BLaER1 treated with 17β-estradiol and CSF1 and Interleukin-3, amounts not matched to agents 10 nM and 100 nM (cell line): ENCODE data around the gene ZHX3.

Experiments used
- H3K27ac ChIP-seq, 11 experiments: shearing (Covaris generic); formaldehyde crosslinking; 2 replicates each; pipeline ENCODE4 v1.8.1; 2022
- H3K27me3 ChIP-seq, 11 experiments: shearing (Covaris generic); formaldehyde crosslinking; 2 replicates each; pipeline ENCODE4 v1.8.1; 2022
- H3K36me3 ChIP-seq, 11 experiments: shearing (Covaris generic); formaldehyde crosslinking; 2 replicates each; pipeline ENCODE4 v1.8.1; 2022
- H3K4me1 ChIP-seq, 10 experiments: shearing (Covaris generic); formaldehyde crosslinking; 2 replicates each; pipeline ENCODE4 v1.8.1; 2022
- H3K4me2 ChIP-seq, 11 experiments: shearing (Covaris generic); formaldehyde crosslinking; 2 replicates each; pipeline ENCODE4 v1.8.1; 2022
- H3K4me3 ChIP-seq, 10 experiments: shearing (Covaris generic); formaldehyde crosslinking; 2 replicates each; pipeline ENCODE4 v1.8.1; 2022
- H3K9ac ChIP-seq, 11 experiments: shearing (Covaris generic); formaldehyde crosslinking; 2 replicates each; pipeline ENCODE4 v1.8.1; 2022
- H3K9me3 ChIP-seq, 11 experiments: shearing (Covaris generic); formaldehyde crosslinking; replicated peaks in 1 of 11; 2 replicates each; pipeline ENCODE4 v1.8.1; 2022
- H4K20me1 ChIP-seq, 11 experiments: shearing (Covaris generic); formaldehyde crosslinking; 2 replicates each; pipeline ENCODE4 v1.8.1; 2022
- Cebpa-rat ChIP-seq, 11 experiments: shearing (Covaris generic); IDR thresholded peaks; 2 replicates each; pipeline ENCODE4 v1.8.1; 2022

The ZHX3 gene

DNA sequence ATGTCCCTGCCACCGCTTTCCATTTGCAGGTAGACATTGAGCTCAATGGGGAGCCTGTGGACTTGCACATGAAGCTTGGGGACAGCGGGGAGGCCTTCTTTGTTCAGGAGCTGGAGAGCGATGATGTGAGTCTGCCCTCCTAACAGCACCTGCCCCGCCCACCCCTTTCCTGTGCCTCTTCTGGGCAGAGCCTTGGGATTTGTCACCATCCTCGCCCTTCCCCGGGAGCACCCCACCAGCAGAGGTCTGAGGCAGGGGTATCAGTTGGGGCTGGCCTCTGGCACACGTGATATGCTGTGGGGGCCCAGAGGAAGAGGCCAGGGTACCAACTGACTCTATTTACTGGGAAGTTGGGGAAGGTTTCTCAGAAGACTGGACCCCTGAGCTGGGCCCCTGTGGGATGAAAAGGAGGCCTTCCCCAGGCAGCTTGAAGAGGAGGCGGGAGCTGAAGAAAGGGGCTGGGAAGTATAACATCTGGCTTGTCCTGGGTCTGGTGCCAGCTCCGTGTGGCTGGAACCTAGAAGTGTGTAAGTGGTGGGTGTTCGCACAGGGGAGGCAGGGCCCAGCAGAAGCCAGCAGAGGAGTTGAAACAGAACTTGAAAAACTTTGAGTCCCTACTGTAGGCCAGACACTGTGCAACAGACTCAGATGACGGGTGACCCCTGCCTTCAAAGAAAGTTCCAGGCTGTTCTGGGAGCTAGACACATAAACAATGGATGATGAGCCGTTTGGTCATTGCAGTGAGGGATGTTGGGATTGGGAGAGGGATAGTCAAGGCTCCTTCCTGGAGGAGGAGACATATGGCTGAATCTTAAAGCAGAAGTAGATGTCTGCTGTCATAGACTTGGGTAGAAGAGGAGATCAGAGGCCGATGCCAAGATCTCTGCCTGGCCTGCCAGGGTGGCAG, 30.2 kb upstream of the ZHX3 start:
- Histone ChIP-seq H3K9ac (no peak overlapping the region), H3K4me2 (peak overlapping the region in 3 of 11 experiments; percentile 10 to 21 (median 11); a peak in 1 of 22 replicates), H3K27ac (no peak overlapping the region), H4K20me1 (no peaks in the 10 kb centered on the region), H3K36me3 (no peaks in the 10 kb centered on the region), H3K9me3 (no peaks in the 10 kb centered on the region), H3K4me3 (no peak overlapping the region), H3K27me3 (no peaks in the 10 kb centered on the region), H3K4me1 (peaks cover 0 to 10% (median 7%) of the 10 kb centered on the region in 10 experiments; a peak in 5 of 20 replicates)
- no peak for TF ChIP-seq Cebpa-rat (IDR thresholded peaks at IDR 0.05)

DNA sequence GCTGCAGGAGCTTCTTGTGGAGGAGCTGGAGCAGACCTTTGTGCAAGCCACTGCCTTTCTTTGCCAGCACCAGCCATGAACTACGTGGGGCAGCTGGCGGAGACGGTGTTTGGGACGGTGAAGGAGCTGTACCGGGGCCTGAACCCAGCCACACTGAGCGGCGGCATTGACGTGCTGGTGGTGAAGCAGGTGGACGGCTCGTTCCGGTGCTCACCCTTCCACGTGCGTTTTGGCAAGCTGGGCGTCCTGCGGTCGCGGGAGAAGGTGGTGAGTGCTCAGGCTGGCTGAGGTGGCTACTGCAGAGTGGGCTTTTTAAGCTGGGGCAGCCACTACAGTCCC, 28.2 kb upstream of the ZHX3 start:
- no peaks in the 10 kb centered on the region for H3K36me3 ChIP-seq
- TF ChIP-seq Cebpa-rat (IDR thresholded peaks at IDR 0.05): no peak
- no peak overlapping the region for H3K9ac ChIP-seq
- H3K27me3 ChIP-seq: no peaks in the 10 kb centered on the region
- no peak overlapping the region for H3K27ac ChIP-seq
- H3K4me3 ChIP-seq: no peak overlapping the region
- no peaks in the 10 kb centered on the region for H3K9me3 ChIP-seq
- no peak overlapping the region for H3K4me2 ChIP-seq
- peaks cover 0 to 10% (median 7%) of the 10 kb centered on the region in 10 experiments; a peak in 5 of 20 replicates for H3K4me1 ChIP-seq
- no peaks in the 10 kb centered on the region for H4K20me1 ChIP-seq

DNA sequence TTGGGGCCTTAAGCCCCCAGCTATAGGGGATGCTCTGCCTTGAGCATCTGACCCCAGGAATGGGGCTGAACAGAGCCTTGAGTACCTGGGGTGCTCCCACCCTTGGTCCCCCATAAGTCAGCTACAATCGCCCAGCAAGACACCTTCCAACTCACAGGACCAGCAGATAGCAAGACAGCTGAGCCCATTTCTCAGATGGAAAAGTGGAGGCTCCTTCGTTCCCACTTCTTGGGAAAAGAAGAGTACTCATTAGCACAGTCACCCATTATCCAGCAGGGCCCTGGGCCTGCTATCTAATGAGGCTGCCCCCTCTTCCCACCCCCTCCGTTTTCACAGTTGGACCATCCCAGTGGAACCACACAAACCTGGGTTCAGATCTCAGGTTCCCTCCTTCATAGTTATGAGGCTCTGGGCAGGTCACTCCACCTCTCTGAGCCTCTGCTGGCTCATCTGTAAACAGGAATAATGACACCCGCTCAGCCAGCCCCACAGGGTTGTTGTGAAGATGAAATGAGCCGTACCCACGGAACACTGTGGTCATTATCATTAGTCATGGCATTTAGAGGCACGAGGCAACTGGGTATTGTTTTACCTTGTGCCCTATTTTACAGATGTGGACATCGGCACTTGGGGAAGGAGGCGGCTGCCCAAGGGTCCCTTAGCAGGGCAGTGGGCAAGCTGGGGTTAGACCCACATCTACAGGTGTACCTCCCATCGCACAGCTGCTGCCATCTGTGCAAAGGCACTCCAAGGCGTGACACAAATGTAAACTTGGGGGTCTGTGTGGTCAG, 27.6 kb upstream of the ZHX3 start:
- Histone ChIP-seq H3K4me2 (no peak overlapping the region), H3K4me3 (no peak overlapping the region), H3K27ac (no peak overlapping the region)

DNA sequence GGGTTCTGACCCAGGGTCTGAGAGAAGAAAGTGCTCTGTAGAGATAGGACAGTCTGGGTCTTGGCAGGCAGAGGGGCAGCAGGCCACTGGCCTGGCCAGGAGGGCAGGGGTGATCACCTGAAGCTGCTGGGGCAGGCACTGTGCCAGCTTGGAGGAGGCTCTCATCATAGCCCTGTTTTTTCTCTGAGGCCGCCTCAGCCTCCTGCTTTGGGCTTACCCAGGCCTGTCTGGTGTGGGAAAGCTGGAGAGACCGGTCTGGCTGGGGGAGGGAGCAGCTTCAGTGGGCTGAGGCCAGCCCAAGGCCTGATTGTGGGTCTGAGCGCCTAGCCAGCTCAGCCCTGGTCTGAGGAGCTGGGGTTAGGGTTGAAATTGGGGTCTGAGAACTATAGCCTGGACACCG, 26.9 kb upstream of the ZHX3 start:
- Histone ChIP-seq H3K27me3 (peaks cover 0 to 3% (median 0%) of the 10 kb centered on the region in 11 experiments; a peak in 1 of 22 replicates), H3K9me3 (no peaks in the 10 kb centered on the region), H3K4me1 (peaks cover 0 to 22% (median 13%) of the 10 kb centered on the region in 10 experiments; a peak in 15 of 20 replicates), H3K9ac (no peak overlapping the region), H3K36me3 (no peaks in the 10 kb centered on the region), H3K4me3 (no peak overlapping the region), H3K4me2 (no peak overlapping the region), H3K27ac (no peak overlapping the region), H4K20me1 (no peaks in the 10 kb centered on the region)
- TF ChIP-seq Cebpa-rat (IDR thresholded peaks at IDR 0.05): no peak

More for the DNA sequence above, 27.6 kb upstream of the ZHX3 start:
- Histone ChIP-seq H3K9me3 (no peaks in the 10 kb centered on the region), H4K20me1 (no peaks in the 10 kb centered on the region), H3K36me3 (no peaks in the 10 kb centered on the region), H3K9ac (no peak overlapping the region), H3K4me1 (peaks cover 0 to 16% (median 7%) of the 10 kb centered on the region in 10 experiments; a peak in 13 of 20 replicates), H3K27me3 (no peaks in the 10 kb centered on the region)
- no peak for TF ChIP-seq Cebpa-rat (IDR thresholded peaks at IDR 0.05)

DNA sequence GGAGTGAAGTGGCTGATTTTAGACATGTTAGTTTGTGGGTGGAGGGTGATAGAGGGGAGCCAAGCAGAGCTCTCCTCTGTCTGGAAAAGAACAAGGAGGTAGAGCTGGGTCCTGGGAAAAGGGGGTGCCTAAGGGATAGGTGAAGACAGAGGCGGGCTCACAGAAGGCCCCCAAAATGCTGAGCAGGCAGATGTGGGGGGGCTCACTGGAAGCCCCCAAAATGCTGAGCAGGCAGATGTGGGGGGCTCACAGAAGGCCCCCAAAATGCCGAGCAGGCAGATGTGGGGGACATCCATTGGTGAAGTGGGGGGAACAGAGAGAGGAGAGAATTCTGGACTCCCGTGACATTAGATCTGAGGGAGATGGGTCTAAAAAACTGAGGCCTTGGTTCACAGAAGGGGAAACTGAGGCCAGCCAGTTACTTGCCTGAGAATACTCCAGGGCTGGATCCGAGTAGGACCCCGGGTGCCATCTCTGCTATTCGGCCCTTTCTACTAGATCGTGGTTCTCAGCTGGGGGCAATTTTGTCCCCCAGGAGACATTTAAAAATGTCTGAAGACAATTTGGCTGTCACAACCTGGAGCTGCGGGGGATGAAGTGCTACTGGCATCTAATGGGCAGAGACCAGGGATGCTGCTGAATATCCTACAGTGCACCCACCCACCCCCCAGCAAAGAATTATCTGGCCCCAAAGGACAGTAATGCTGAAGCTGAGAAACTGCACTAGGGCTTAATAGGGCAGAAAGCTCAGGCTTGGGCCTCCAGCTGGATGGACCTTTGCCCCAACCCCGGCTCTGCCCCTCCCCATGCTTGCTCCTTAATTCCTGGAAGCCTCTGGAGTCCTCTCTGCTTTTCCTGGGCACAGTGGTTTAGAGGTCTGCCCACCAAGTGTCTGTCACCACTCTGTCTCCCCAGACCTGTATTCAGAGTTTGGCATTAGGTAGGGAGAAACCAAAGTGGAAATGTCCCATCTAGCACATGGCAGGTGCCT, 25.2 kb upstream of the ZHX3 start:
- Histone ChIP-seq H3K27me3 (peaks cover 0 to 8% (median 0%) of the 10 kb centered on the region in 11 experiments; a peak in 1 of 22 replicates), H3K9ac (no peak overlapping the region), H4K20me1 (no peaks in the 10 kb centered on the region), H3K27ac (no peak overlapping the region), H3K4me3 (no peak overlapping the region), H3K4me1 (peaks cover 0 to 20% (median 13%) of the 10 kb centered on the region in 10 experiments; a peak in 15 of 20 replicates), H3K4me2 (no peak overlapping the region), H3K36me3 (no peaks in the 10 kb centered on the region), H3K9me3 (no peaks in the 10 kb centered on the region)
- no peak for TF ChIP-seq Cebpa-rat (IDR thresholded peaks at IDR 0.05)

DNA sequence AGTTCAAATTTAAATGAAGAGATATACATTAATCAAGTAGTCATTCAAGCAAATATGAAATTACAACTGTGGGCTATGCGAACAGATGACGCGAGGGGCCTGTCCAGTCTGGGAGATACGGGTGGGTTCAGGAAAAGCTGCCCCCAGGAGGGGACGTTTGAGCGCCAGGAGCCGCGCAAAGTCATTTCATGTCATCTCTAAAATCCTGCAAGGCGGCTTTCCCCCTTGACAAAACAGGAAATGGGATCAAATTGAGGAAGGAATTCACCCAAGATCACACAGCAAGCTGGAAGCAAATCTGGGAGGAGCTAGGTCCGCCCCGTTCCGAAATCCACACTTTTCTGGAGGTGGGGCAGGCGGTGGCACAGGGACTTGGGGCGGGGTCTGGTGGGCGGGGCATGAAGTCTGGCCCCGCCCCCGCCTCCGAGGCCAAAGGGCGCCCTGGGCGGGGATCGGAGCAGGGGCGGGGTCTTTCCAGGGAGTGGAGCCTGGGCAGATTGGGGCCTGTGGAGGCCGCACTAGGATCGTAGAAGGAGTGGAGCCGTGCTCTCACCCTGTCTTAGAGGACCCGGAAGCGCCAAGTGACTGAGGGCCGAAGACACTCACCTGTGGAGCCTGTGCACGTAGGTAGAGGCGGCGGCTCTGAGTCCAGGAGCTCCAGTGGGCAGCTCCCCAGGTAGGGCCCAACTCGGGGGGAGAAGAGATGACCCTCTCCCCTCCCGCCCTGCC, 23.0 kb upstream of the ZHX3 start, which contains the start of gene LPIN3:
TSS of gene LPIN3 (plus strand) at position 495 of the 729 bp plus-strand sequence. CDS start 4,983 bp downstream, outside the sequence.
- Histone ChIP-seq H3K4me1 (peaks cover 0 to 14% (median 9%) of the 10 kb centered on the region in 10 experiments; a peak in 14 of 20 replicates), H3K4me2 (peak within 1 kb of the TSS; percentile 17 to 84 (median 47); a peak in 21 of 22 replicates), H3K4me3 (no peak within 1 kb of the TSS), H3K27me3 (peaks cover 0 to 8% (median 0%) of the 10 kb centered on the region in 11 experiments; a peak in 1 of 22 replicates), H3K27ac (no peak within 1 kb of the TSS), H4K20me1 (no peaks in the 10 kb centered on the region), H3K36me3 (no peaks in the 10 kb centered on the region), H3K9me3 (no peaks in the 10 kb centered on the region), H3K9ac (no peak within 1 kb of the TSS)
- TF ChIP-seq Cebpa-rat (IDR thresholded peaks at IDR 0.05): no peak

DNA sequence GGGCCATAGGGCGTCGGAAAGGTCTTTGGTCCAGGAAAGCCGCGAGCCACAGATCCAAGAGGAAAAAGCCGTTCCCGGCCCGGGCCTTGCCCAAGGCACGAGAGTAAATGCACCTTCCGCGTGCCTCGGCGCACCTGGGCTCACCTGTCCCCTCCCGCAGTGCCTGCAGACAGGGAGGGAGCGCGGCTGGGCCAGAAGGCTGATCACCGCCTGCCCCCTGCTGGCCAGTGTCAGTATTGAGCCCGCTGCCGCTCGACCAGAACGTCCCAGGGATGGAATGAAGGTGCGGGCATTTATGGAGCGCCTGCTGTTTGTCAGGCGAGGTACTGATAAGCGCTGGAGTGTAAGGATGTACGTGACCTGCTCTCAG, 22.4 kb upstream of the ZHX3 start:
- Histone ChIP-seq H3K27ac (no peak overlapping the region), H3K36me3 (no peaks in the 10 kb centered on the region), H3K9ac (no peak overlapping the region), H3K9me3 (no peaks in the 10 kb centered on the region), H3K4me3 (no peak overlapping the region), H3K4me1 (peaks cover 0 to 14% (median 9%) of the 10 kb centered on the region in 10 experiments; a peak in 14 of 20 replicates), H3K4me2 (peak overlapping the region; percentile 17 to 84 (median 47); a peak in 19 of 22 replicates), H3K27me3 (peaks cover 0 to 8% (median 0%) of the 10 kb centered on the region in 11 experiments; a peak in 1 of 22 replicates), H4K20me1 (no peaks in the 10 kb centered on the region)
- no peak for TF ChIP-seq Cebpa-rat (IDR thresholded peaks at IDR 0.05)
